ENCODE results near the gene ZNF211. TPM values are rescaled to one million over a fixed set of nuclear protein-coding genes. Genes with fewer than 3 reads are reported as not detected.
A peak's percentile ranks its signal among the peaks of the same experiment; 100 is the strongest.

The ZNF211 gene
- total RNA-seq, 4 donors from 2014 or later, result 9.4 to 115 (median 20.7) TPM

GRCh38 chr19:57682226-57682766 lies 49.3 kb downstream of the ZNF211 start:
- no peak for DNase-seq
- no peak for TF ChIP-seq POLR2A (IDR thresholded peaks at IDR 0.05)
- TF ChIP-seq CTCF (IDR thresholded peaks at IDR 0.05), result no peak
- Histone ChIP-seq H3K27ac (no peak overlapping the region), H3K4me3 (peak overlapping the region; percentile 81 to 92), H3K27me3 (no peaks in the 10 kb centered on the region), H3K4me1 (peaks cover 0 to 6% of the 10 kb centered on the region in 2 donors), H3K9me3 (peaks cover 0 to 44% of the 10 kb centered on the region in 2 donors), H3K36me3 (no peaks in the 10 kb centered on the region)
- intact Hi-C loops (cut with DNase I; ENCODE audit: low total_unique reads), result no loop called here

- Histone ChIP-seq H3K27ac (no peak overlapping the region), H3K36me3 (no peaks in the 10 kb centered on the region), H3K4me1 (peaks cover 0 to 6% of the 10 kb centered on the region in 2 donors), H3K9me3 (peaks cover 5 to 86% of the 10 kb centered on the region in 2 donors), H3K4me3 (no peak overlapping the region), H3K27me3 (no peaks in the 10 kb centered on the region)
- intact Hi-C loops (cut with DNase I; ENCODE audit: low total_unique reads), result no loop called here
- no peak for DNase-seq
- no peak for TF ChIP-seq CTCF (IDR thresholded peaks at IDR 0.05)
- TF ChIP-seq POLR2A (IDR thresholded peaks at IDR 0.05), result no peak
Observed at GRCh38 chr19:57686727-57687126, 53.8 kb downstream of the ZNF211 start.

- TF ChIP-seq CTCF (IDR thresholded peaks at IDR 0.05), result no peak
- no peak for TF ChIP-seq POLR2A (IDR thresholded peaks at IDR 0.05)
- Histone ChIP-seq H3K36me3 (no peaks in the 10 kb centered on the region), H3K27me3 (no peaks in the 10 kb centered on the region), H3K4me1 (peaks cover 0 to 6% of the 10 kb centered on the region in 2 donors), H3K27ac (no peak overlapping the region), H3K9me3 (peaks cover 5 to 91% of the 10 kb centered on the region in 2 donors), H3K4me3 (no peak overlapping the region)
- DNase-seq, result no peak
- intact Hi-C loops (cut with DNase I; ENCODE audit: low total_unique reads), result no loop called here
Observed at GRCh38 chr19:57687363-57688010, 54.5 kb downstream of the ZNF211 start.

GRCh38 chr19:57688011-57688763 lies 55.2 kb downstream of the ZNF211 start:
- TF ChIP-seq POLR2A (IDR thresholded peaks at IDR 0.05) (no peak), CTCF (IDR thresholded peaks at IDR 0.05) (no peak)
- Histone ChIP-seq H3K4me3 (no peak overlapping the region), H3K27me3 (no peaks in the 10 kb centered on the region), H3K27ac (no peak overlapping the region), H3K4me1 (no peaks in the 10 kb centered on the region), H3K9me3 (peaks cover 5 to 92% of the 10 kb centered on the region in 2 donors), H3K36me3 (no peaks in the 10 kb centered on the region)
- intact Hi-C loops (cut with DNase I; ENCODE audit: low total_unique reads), result no loop called here
- no peak for DNase-seq

- Histone ChIP-seq H3K27me3 (no peaks in the 10 kb centered on the region), H3K4me1 (no peaks in the 10 kb centered on the region), H3K36me3 (no peaks in the 10 kb centered on the region), H3K9me3 (peaks cover 5 to 93% of the 10 kb centered on the region in 2 donors), H3K4me3 (no peak overlapping the region), H3K27ac (no peak overlapping the region)
- no peak for DNase-seq
- intact Hi-C loops (cut with DNase I; ENCODE audit: low total_unique reads), result no loop called here
- TF ChIP-seq CTCF (IDR thresholded peaks at IDR 0.05) (no peak), POLR2A (IDR thresholded peaks at IDR 0.05) (no peak)
Observed at GRCh38 chr19:57689750-57690149, 56.8 kb downstream of the ZNF211 start.

All from uterus (tissue), 4 donors.